H1 (cell line): ENCODE results near the gene ACKR2. TPM values are rescaled to one million over a fixed set of nuclear protein-coding genes. Genes with fewer than 3 reads are reported as not detected.

Experiments
- CTCF ChIA-PET: fragments of 300-600 bp; sonication (Branson Sonifier 250); formaldehyde crosslinking; loops from one replicate; lab custom pipeline; 2021; ENCODE audit not compliant: partially characterized antibody; lab: Charles Lee
- POLR2A ChIA-PET: fragments of 300-600 bp; sonication (Branson Sonifier 250); formaldehyde crosslinking; loops from one replicate; lab custom pipeline; 2021; ENCODE audit warnings: inconsistent platforms; ENCODE audit not compliant: partially characterized antibody; lab: Charles Lee
- DNase-seq, 2 experiments: peaks; one replicate each; pipeline versions ENCODE4 v3.0.0 to v3.0.0-alpha.2; 2010 to 2022; ENCODE audit warnings: low spot score in 2 of 2, low read depth in 1 of 2, mixed read lengths in 1 of 2
- FAIRE-seq: peaks from 2 replicates; lab custom pipeline; 2011; peaks lifted over from hg19 to GRCh38; lab: Jason Lieb, UNC
- H2AFZ ChIP-seq: 2 replicates; pipeline ENCODE4 v1.8.1; 2012; ENCODE audit warnings: low read length, inconsistent platforms
- H2AK5ac ChIP-seq: 2 replicates; pipeline ENCODE4 v1.6.1; 2013; ENCODE audit warnings: low read depth, low read length
- H2BK120ac ChIP-seq: replicated peaks from 2 replicates; pipeline ENCODE3; 2013; ENCODE audit warnings: low read depth, low read length, inconsistent platforms
- H2BK12ac ChIP-seq: 2 replicates; pipeline ENCODE4 v1.6.1; 2013; ENCODE audit warnings: low read depth, low read length
- H2BK15ac ChIP-seq: 2 replicates; pipeline ENCODE4 v1.6.1; 2013; ENCODE audit warnings: low read length
- H2BK20ac ChIP-seq: 2 replicates; pipeline ENCODE4 v1.6.1; 2013; ENCODE audit warnings: low read length
- H2BK5ac ChIP-seq: 2 replicates; pipeline ENCODE4 v1.6.1; 2013; ENCODE audit warnings: low read depth, low read length
- H3K14ac ChIP-seq: 2 replicates; pipeline ENCODE4 v1.6.1; 2013; ENCODE audit warnings: inconsistent platforms; ENCODE audit not compliant: insufficient read length
- H3K18ac ChIP-seq: 2 replicates; pipeline ENCODE4 v1.6.1; 2013; ENCODE audit warnings: low read length; ENCODE audit errors: extremely low read depth
- H3K23ac ChIP-seq: 2 replicates; pipeline ENCODE4 v1.6.1; 2013; ENCODE audit warnings: inconsistent platforms; ENCODE audit not compliant: insufficient read length
- H3K23me2 ChIP-seq: 2 replicates; pipeline ENCODE4 v1.6.1; 2013; ENCODE audit warnings: low read depth, low read length
- H3K27ac ChIP-seq: 2 replicates; pipeline ENCODE4 v1.6.1; 2011; ENCODE audit warnings: low read depth, low read length, inconsistent platforms
- H3K27me3 ChIP-seq, 4 experiments: replicated peaks in 1 of 4; 1 replicate in 1 of 4; 2 replicates in 3 of 4; pipeline versions ENCODE4 v1.6.1 to v1.8.1; 2011 to 2013; ENCODE audit warnings: low read length in 3 of 4, mild to moderate bottlenecking in 3 of 4, inconsistent platforms in 2 of 4, mixed read lengths in 2 of 4, moderate library complexity in 1 of 4; ENCODE audit not compliant: control insufficient read depth in 3 of 4, insufficient read depth in 3 of 4; ENCODE audit errors: extremely low read depth in 1 of 4
- H3K36me3 ChIP-seq, 4 experiments: 2 replicates each; pipeline versions ENCODE4 v1.6.1 to v1.8.1; 2011 to 2013; ENCODE audit warnings: mild to moderate bottlenecking in 4 of 4, low read length in 3 of 4, moderate library complexity in 2 of 4, control low read depth in 1 of 4, inconsistent platforms in 1 of 4; ENCODE audit not compliant: insufficient read depth in 4 of 4, control insufficient read depth in 2 of 4
- H3K4ac ChIP-seq: replicated peaks from 2 replicates; pipeline ENCODE3; 2013; ENCODE audit warnings: low read length, low read depth, mixed read lengths, inconsistent platforms; ENCODE audit not compliant: insufficient read length
- H3K4me1 ChIP-seq, 4 experiments: replicated peaks in 1 of 4; 1 replicate in 1 of 4; 2 replicates in 3 of 4; pipeline versions ENCODE4 v1.6.1 to v1.8.1; 2011 to 2013; ENCODE audit warnings: low read length in 3 of 4, inconsistent platforms in 2 of 4, mixed read lengths in 1 of 4; ENCODE audit not compliant: insufficient read depth in 4 of 4, control insufficient read depth in 3 of 4
- H3K4me2 ChIP-seq, 2 experiments: 2 replicates each; pipeline versions ENCODE4 v1.6.1 to v1.8.1; 2011 to 2013; ENCODE audit warnings: low read depth in 2 of 2, low read length in 2 of 2, control low read depth in 1 of 2, inconsistent platforms in 1 of 2, mild to moderate bottlenecking in 1 of 2; ENCODE audit not compliant: insufficient read depth in 1 of 2
- H3K4me3 ChIP-seq, 4 experiments: fragments of 200-600, 300-600 bp in 1 of 4; sonication (generic), shearing (Covaris generic), sonication (Bioruptor Twin) in 1 of 4; 2 replicates each; pipeline versions ENCODE4 v1.5.1 to v1.8.1; 2011 to 2016; ENCODE audit warnings: low read length in 4 of 4, low read depth in 3 of 4, control low read depth in 2 of 4, inconsistent platforms in 2 of 4, mild to moderate bottlenecking in 2 of 4, mixed read lengths in 1 of 4, moderate library complexity in 1 of 4; ENCODE audit not compliant: insufficient read depth in 2 of 4; ENCODE audit errors: extremely low read depth in 1 of 4
- H3K56ac ChIP-seq: replicated peaks from 2 replicates; pipeline ENCODE3; 2013; ENCODE audit warnings: low read depth, mild to moderate bottlenecking, mixed read lengths, low read length, inconsistent platforms; ENCODE audit not compliant: insufficient read length
- H3K79me1 ChIP-seq: 2 replicates; pipeline ENCODE4 v1.6.1; 2013; ENCODE audit warnings: low read depth, low read length, control low read depth
- H3K79me2 ChIP-seq, 2 experiments: 2 replicates each; pipeline versions ENCODE4 v1.6.1 to v1.8.1; 2012 to 2013; ENCODE audit warnings: low read length in 2 of 2, mild to moderate bottlenecking in 2 of 2, inconsistent platforms in 1 of 2; ENCODE audit not compliant: insufficient read depth in 2 of 2, control insufficient read depth in 1 of 2
- H3K9ac ChIP-seq, 4 experiments: replicated peaks in 1 of 4; 1 replicate in 1 of 4; 2 replicates in 3 of 4; pipeline versions ENCODE4 v1.6.1 to v1.8.1; 2011 to 2013; ENCODE audit warnings: low read depth in 3 of 4, low read length in 3 of 4, control low read depth in 2 of 4, mild to moderate bottlenecking in 2 of 4, moderate library complexity in 2 of 4, inconsistent platforms in 1 of 4; ENCODE audit errors: extremely low read depth in 1 of 4
- H3K9me3 ChIP-seq, 2 experiments: 2 replicates each; pipeline versions ENCODE4 v1.6.1 to v1.8.1; 2012 to 2013; ENCODE audit warnings: mild to moderate bottlenecking in 2 of 2, moderate library complexity in 2 of 2, control low read depth in 1 of 2, inconsistent platforms in 1 of 2, low read depth in 1 of 2, low read length in 1 of 2, mixed read lengths in 1 of 2; ENCODE audit not compliant: insufficient read depth in 2 of 2
- H4K20me1 ChIP-seq, 2 experiments: replicated peaks in 1 of 2; 2 replicates each; pipeline versions ENCODE3 to v1.8.1; 2011 to 2013; ENCODE audit warnings: inconsistent platforms in 2 of 2, low read length in 2 of 2, mild to moderate bottlenecking in 1 of 2; ENCODE audit not compliant: insufficient read depth in 2 of 2, control insufficient read depth in 1 of 2
- H4K5ac ChIP-seq: 2 replicates; pipeline ENCODE4 v1.6.1; 2013; ENCODE audit warnings: low read length, low read depth, mixed read lengths, inconsistent platforms; ENCODE audit not compliant: insufficient read length
- H4K8ac ChIP-seq: 2 replicates; pipeline ENCODE4 v1.8.0; 2013; ENCODE audit warnings: mild to moderate bottlenecking, moderate library complexity, low read length, inconsistent platforms; ENCODE audit not compliant: insufficient read depth; ENCODE audit errors: extremely low read depth
- H4K91ac ChIP-seq: replicated peaks from 2 replicates; pipeline ENCODE3; 2013; ENCODE audit warnings: low read length, mixed read lengths, inconsistent platforms; ENCODE audit not compliant: insufficient read length
- EGR1 ChIP-seq: IDR thresholded peaks from 2 replicates; pipeline ENCODE4 v1.6.1; 2011; ENCODE audit warnings: low read depth, low read length, borderline replicate concordance
- FOSL1 ChIP-seq: IDR thresholded peaks from 2 replicates; pipeline ENCODE4 v1.6.1; 2011; ENCODE audit warnings: mild to moderate bottlenecking, low read depth, low read length, moderate library complexity; ENCODE audit not compliant: insufficient read depth
- WGBS, 2 experiments: shearing (Covaris generic) in 1 of 2; methylation state at CpG; one replicate each; pipeline versions ENCODE4 v1.1.6 to v1.1.7; 2013 to 2015; ENCODE audit warnings: low lambda C conversion rate in 2 of 2, mixed read lengths in 2 of 2, inconsistent platforms in 1 of 2, low coverage in 1 of 2, missing lambda C conversion rate in 1 of 2; ENCODE audit not compliant: insufficient replicate concordance in 2 of 2, insufficient coverage in 1 of 2, insufficient read length in 1 of 2; ENCODE audit errors: extremely low coverage in 1 of 2, missing lambda C conversion rate in 1 of 2; 5-methylcytosine and 5-hydroxymethylcytosine counted together
- polyA plus RNA-seq, 7 experiments: library from polyadenylated mRNA; depleted of rRNA in 3 of 7; stranded (reverse) in 5 of 7; unstranded in 2 of 7; fragments of >200 nt in 5 of 7; fragments of 200-250 nt in 2 of 7; gene quantifications; 1 replicate in 5 of 7; 2 replicates in 1 of 7; 4 replicates in 1 of 7; pipeline versions ENCODE4 v1.2.1 to v1.2.3, GENCODE V29; 2011 to 2013; ENCODE audit warnings: missing spikeins in 2 of 7, mixed read lengths in 2 of 7
- total RNA-seq: library from RNA; stranded (reverse); fragmentation: NEBNext Ultra II Directional; extraction: Animal tissue kit (Norgen Biotek cat#: 25700); gene quantifications from 2 replicates; pipeline ENCODE4 v1.2.1, GENCODE V29; 2021
- TF ChIP-seq, protein P1 (sequence below), 3 experiments: IDR thresholded peaks; 1 replicate in 2 of 3; 2 replicates in 1 of 3; pipeline versions ENCODE4 v1.5.1 to v1.6.1; 2011; ENCODE audit warnings: low read length in 3 of 3, mild to moderate bottlenecking in 3 of 3, inconsistent platforms in 2 of 3, low read depth in 1 of 3, moderate library complexity in 1 of 3; ENCODE audit not compliant: insufficient read depth in 1 of 3; ENCODE audit errors: control extremely low read depth in 1 of 3

Gene ACKR2
- total and polyA plus RNA-seq, 2 of the 8 experiments (the other 6 are each of a cell fraction or from before 2014, with no cell fraction given), result 0.09 to 0.12 TPM

DNA sequence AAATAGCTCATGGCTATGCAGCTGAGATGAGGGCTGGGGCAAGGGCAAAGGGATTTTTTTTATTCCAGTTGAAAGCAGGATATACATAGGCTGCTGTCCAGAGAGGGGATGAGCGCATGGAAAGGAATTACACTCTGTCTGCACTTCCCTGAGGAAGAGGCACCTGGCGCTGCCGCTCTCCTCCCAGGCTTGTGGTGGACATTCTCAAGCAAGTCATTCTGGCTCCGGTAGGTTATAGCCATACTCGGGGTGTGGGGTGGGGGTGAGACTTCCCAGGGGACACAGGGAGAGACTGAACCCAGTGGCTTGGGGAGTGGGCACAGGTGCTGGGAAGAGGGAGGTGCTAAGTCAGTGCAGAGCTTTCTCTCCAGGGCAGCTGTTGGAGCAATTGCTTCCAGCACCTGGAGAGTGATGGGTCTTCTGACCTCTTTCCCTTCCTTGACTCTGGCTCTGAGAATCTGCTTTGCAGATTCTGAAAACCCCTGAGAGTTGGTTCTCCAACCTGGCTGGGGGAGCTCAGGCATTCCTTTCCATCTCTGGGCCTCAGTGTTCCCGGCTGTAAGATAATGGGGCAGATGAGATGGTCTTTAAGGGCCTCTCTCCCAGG is 42.1 kb downstream of the ACKR2 start:
- no peak overlapping the region for H4K8ac ChIP-seq
- no peak overlapping the region for H3K4me3 ChIP-seq
- H2BK12ac ChIP-seq, result no peak overlapping the region
- ChIA-PET CTCF (interaction anchor here (1.0 to 5.3 kb wide), 9 partner anchors 12 to 337 kb away, joined by 3 to 34 read pairs (median 5); no protein-coding TSS in a partner anchor), POLR2A (interaction anchor here (0.9 to 1.1 kb wide), 2 partner anchors 12 to 38 kb away, joined by 3 to 4 read pairs; no protein-coding TSS in a partner anchor)
- no peak overlapping the region for H2BK15ac ChIP-seq
- no peak overlapping the region for H2AK5ac ChIP-seq
- no peak overlapping the region for H3K27ac ChIP-seq
- no peak overlapping the region for H2BK20ac ChIP-seq
- no peaks in the 10 kb centered on the region for H3K9me3 ChIP-seq
- H4K91ac ChIP-seq, result no peak overlapping the region
- no peak overlapping the region for H2BK5ac ChIP-seq
- no peak overlapping the region for H3K14ac ChIP-seq
- H3K56ac ChIP-seq, result no peak overlapping the region
- no peaks in the 10 kb centered on the region for H3K79me1 ChIP-seq
- peaks cover 0 to 5% (median 0%) of the 10 kb centered on the region in 4 experiments; a peak in 2 of 7 replicates for H3K4me1 ChIP-seq
- no peaks in the 10 kb centered on the region for H3K27me3 ChIP-seq
- 92% methylated on average over 6 of the region's 6 CpGs; no CpG with 5 or more reads in 1 of the 2 experiments for WGBS, 2 experiments
- no peaks in the 10 kb centered on the region for H3K23me2 ChIP-seq
- H2AFZ ChIP-seq, result no peak overlapping the region
- H2BK120ac ChIP-seq, result no peak overlapping the region
- H3K9ac ChIP-seq, result no peak overlapping the region
- H3K4ac ChIP-seq, result no peak overlapping the region
- no peak overlapping the region for H3K4me2 ChIP-seq
- no peaks in the 10 kb centered on the region for H3K79me2 ChIP-seq
- H4K20me1 ChIP-seq, result no peaks in the 10 kb centered on the region
- no peak overlapping the region for H3K18ac ChIP-seq
- DNase-seq (no peak), FAIRE-seq (no peak)
- no peak overlapping the region for H4K5ac ChIP-seq
- H3K23ac ChIP-seq, result no peak overlapping the region
- TF ChIP-seq, protein P1, sequence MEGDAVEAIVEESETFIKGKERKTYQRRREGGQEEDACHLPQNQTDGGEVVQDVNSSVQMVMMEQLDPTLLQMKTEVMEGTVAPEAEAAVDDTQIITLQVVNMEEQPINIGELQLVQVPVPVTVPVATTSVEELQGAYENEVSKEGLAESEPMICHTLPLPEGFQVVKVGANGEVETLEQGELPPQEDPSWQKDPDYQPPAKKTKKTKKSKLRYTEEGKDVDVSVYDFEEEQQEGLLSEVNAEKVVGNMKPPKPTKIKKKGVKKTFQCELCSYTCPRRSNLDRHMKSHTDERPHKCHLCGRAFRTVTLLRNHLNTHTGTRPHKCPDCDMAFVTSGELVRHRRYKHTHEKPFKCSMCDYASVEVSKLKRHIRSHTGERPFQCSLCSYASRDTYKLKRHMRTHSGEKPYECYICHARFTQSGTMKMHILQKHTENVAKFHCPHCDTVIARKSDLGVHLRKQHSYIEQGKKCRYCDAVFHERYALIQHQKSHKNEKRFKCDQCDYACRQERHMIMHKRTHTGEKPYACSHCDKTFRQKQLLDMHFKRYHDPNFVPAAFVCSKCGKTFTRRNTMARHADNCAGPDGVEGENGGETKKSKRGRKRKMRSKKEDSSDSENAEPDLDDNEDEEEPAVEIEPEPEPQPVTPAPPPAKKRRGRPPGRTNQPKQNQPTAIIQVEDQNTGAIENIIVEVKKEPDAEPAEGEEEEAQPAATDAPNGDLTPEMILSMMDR (IDR thresholded peaks at IDR 0.05; ENCODE audit: control extremely low read depth in 1 of 3, insufficient read depth in 1 of 3, low read depth in 1 of 3, low read length in 3 of 3), result no peak
- TF ChIP-seq FOSL1, result no peak
- TF ChIP-seq EGR1, result no peak
- H3K36me3 ChIP-seq, result no peaks in the 10 kb centered on the region
